HG02571 (cell line): ENCODE data around the gene PKNOX1.
"Not testable (repeated sequence)": the region's sequence is repeated elsewhere in the genome, so short reads cannot be mapped to it uniquely, and the experiment has no call there.

Experiments
- ATAC-seq: cut with Tn5 transposase; IDR thresholded peaks from one replicate; pipeline ENCODE4 v1.9.1; 2021; ENCODE audit warnings: mild to moderate bottlenecking, moderate library complexity; ENCODE audit not compliant: unreplicated experiment

Gene PKNOX1

GRCh38 chr21:43016728-43017127, 42.4 kb downstream of the PKNOX1 start:
- ATAC-seq = no peak

DNA sequence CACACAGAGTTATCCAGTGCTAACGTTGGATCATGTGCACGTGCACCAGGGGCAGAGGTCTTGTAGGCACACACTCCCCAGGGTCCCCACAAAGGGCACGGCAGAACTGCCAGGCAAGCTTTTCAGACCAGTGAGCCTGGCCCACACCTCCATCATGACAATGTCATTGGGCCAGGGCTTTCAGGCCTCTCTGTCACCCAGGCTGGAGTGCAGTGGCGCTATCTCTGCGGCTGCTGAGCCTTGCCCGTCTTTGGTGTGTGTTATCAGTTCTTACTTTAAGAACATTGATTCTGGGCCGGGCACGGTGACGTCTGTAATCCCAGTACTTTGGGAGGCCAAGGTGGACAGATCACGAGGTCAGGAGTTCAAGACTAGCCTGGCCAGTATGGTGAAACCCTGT, 44.2 kb downstream of the PKNOX1 start:
- ATAC-seq = no peak

GRCh38 chr21:43020177-43020576, 45.8 kb downstream of the PKNOX1 start:
- ATAC-seq = no peak

DNA sequence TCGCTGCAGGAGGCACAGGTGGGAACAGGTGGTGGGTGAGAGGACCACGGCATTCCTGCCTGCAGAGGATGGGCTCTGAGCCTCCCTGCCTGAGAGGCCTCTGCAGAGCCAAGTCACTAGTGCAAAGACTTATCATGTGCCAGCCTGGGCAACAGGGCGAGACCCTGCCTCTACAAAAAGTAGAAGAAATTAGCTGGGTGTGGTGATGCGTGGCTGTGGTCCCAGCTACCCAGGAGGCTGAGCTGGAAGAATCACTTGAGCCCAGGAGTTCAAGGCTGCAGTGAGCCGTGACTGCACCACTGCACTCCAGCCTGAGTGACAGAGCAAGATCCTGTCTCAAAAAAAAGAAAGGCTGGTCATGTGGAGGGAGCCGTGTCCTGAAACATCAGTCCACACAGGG, 46.4 kb downstream of the PKNOX1 start:
- ATAC-seq = no peak

- ATAC-seq = no peak
These were observed 46.8 kb downstream of the PKNOX1 start for GRCh38 chr21:43021191-43021590.

- ATAC-seq = no peak
These were observed 47.6 kb downstream of the PKNOX1 start for GRCh38 chr21:43021756-43022600.

DNA sequence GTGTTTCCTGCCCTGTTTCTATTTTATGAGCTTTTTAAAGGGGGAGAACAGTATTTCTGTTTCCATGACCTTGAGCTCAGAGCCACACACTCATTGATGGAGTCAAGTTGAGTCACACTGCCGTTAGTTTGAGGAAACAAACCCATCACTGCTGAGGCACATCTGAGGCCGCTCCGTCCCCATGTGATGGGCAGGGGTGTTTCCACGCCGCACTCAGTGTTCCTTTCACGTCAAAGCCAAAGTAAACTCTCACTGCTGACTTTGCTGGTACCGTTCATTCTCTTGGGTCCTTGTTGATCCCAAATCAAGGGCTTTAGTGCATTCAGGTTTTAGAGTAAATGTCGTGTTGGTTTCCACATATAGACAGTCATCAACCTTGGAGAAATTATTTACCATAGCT, 48.8 kb downstream of the PKNOX1 start:
- ATAC-seq = no peak

DNA sequence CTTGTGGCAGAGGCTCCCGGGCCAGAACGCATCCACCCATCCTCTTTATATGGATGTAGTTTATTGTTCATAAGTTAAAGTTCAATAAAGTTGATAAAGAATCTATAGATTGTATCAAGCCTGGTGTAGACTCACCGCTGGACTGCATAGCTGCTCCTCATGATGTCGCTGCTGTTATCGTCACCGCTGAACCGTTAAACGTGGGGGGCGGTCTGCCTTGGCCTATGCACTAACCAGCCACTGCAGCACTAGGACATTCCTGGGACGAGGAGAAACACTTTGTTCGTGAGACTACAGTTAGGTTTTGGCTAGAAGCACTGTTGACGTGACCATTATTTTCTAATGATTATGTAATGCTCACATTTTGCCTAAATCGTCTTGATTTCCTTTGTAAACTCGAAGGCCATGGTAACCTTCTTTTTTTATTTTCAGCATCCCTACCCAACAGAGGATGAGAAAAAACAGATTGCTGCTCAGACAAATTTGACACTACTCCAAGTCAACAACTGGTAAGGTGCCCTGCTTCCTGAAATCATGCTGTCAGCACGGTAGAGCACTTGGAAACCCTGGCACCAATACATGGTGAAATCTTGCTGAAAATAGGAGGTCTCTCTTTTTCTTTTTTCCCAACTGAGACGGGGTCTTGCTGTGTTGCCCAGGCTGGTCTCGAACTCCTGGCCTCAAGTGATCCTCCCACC, 50.2 kb downstream of the PKNOX1 start:
- ATAC-seq = no peak

DNA sequence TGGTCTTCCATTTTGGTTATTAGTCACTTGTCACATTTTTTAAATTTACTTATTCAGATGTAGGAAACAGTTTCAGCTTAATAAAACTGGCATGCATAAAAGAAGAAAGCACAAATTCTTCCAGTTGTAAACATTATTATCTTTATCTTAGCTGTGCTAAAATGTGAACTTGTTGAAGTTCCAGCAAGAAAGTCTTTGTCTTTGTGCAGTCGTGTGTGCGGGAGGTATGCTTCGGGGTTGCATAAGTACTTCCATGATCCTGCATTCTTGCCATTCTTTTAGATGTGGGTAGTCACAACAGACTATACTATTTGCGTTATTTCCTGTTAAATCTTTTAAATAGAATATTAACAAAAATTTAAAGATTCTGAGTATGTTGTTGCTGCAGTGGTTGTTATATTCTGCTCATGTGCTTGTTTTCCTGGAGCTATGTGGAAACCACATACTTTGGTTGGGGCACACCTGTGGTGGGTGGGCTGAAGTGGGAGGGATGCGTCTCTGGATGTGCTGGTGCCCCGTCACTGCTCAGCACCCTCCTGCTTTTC, 51.3 kb downstream of the PKNOX1 start:
- ATAC-seq = no peak

DNA sequence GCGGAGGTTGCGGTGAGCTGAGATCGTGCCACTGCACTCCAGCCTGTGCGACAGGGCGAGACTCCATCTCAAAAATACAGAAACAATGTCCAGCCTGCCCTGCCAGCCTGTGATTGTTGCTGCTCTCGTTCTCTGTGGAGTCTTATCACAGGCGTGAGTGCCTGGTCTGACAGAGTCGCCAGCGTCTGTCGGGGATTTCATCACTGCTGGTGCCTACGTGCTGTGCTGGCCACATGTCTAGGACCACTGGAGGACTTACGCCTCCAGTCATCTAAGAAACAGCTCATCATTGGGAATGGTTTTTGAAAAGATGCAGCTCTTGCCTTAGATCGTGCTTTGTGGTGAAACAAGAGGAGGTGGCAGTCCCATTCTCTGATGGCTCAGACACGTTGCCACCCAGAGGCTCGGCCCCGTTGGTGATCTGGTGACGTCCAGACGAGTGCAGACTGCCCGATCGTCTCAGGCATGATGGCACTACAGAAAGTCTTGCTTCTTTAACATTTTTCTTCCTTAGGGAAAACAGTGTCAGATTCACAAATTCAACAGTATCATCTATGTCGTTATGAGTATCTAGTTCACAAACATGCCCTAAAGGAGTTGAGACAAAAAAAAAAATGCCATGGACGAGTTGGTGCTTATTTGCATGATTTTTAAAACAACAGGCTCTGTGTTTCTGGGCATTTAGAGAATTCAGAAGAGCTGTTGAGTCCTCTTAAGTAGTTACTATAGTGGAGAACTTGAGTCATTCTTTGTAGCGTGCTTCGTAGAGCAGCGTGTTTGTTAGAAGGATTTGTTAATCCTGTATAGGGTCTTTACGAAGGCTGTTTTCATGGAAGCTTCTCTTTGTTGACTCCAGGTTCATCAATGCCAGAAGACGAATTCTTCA, 53.7 kb downstream of the PKNOX1 start:
- ATAC-seq = no peak

DNA sequence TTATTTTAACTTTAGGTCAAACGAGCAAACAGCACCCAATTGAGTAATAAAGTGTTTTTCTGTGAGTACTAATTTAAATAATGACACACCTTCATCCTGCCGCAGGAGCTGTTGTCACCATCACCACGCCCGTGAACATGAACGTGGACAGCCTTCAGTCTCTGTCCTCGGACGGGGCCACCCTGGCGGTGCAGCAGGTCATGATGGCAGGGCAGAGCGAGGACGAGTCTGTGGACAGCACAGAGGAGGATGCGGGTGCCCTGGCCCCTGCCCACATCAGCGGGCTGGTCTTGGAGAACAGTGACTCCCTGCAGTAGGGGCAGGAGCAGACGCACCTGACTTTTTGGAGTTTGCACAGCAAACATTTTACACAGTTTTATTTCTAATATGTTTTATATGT, 55.4 kb downstream of the PKNOX1 start:
- ATAC-seq = no peak

DNA sequence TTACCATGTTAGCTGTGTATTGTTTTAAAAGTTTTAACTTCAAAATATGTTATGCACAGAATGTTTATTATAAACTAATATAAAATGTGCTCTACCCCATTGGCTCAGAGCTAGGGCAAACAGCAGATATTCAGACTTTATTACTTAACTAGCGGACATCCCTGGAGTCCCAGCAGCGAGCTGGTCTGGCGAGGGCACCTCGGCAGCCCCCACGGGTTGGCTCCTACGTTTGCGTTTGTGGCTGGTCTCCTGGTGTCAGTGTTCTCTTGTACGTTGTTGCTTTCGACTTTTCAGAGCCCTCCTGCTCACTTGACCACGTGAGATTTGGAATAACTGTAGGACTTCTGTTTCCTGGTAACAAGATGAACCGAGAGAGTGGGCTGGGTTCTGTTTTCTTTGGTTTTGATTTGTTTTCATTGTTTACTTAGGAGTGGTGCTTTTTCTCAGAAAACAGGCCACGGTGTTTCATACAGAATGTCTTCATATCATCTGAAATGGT, 56.8 kb downstream of the PKNOX1 start:
- no peak for ATAC-seq

DNA sequence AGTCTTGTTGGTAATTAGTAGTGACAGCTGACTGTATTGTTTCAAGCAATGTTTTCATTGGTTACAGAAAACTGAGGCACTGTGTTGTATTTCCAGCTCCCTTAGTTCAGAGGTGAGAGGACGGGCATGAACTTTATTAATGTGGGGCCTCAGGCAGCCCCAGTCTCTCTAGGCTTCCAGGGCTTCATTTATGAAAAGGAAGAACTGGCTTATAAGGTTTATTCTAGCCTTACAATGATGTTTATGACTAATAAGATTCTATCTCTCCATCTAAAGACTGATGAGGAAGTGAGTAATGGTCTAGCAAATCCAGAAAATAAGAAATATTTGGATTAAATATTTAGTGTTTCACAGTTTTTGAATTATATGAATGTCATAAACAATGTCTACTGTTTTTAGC, 59.7 kb downstream of the PKNOX1 start:
- ATAC-seq = no peak

DNA sequence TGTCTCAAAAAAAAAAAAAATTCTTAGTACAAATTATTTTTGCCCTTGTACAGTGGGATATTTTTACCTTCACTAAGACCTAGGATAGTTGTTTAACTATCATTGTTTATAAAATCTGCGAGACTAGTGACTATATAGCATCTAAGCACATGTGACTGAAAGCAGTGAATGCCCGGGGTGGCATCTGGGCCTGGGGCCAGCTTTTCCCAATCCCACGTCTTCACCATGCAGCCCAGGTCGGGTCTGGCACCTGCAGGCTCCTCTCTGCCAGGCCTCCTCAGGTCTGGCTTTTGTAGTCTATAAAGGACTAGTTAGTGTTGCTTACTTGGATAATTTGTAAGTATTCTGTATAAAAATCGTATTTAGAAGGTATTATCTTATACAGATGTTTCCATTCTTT, 60.5 kb downstream of the PKNOX1 start:
- ATAC-seq = no peak

GRCh38 chr21:43036889-43037288, 62.5 kb downstream of the PKNOX1 start:
- not testable (repeated sequence) for ATAC-seq

- ATAC-seq = not testable (repeated sequence)
These were observed 63.7 kb downstream of the PKNOX1 start for GRCh38 chr21:43037918-43038658.

- ATAC-seq = not testable (repeated sequence)
These were observed 64.3 kb downstream of the PKNOX1 start for GRCh38 chr21:43038659-43039044.

DNA sequence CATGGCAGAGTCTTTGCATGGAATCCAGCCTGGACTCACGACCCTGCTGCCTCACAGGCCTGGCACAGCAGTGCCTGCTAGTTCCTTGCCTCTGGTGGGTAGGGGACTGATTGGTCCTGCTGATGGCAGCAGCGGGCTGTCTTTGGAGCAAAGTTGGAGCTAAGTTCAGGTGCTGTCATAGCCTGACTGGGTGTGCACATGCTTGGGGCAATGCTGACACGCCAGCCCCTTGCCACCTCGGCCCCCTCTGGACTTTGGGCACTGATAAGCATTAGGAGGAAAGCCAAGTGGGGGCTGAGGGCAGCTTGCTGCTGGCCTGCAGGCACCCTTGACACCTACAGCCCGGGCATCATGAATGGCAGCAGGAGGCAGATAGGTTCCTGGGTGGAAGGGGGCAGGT, 67.8 kb downstream of the PKNOX1 start:
- not testable (repeated sequence) for ATAC-seq

GRCh38 chr21:43043291-43043690, 68.9 kb downstream of the PKNOX1 start:
- not testable (repeated sequence) for ATAC-seq

DNA sequence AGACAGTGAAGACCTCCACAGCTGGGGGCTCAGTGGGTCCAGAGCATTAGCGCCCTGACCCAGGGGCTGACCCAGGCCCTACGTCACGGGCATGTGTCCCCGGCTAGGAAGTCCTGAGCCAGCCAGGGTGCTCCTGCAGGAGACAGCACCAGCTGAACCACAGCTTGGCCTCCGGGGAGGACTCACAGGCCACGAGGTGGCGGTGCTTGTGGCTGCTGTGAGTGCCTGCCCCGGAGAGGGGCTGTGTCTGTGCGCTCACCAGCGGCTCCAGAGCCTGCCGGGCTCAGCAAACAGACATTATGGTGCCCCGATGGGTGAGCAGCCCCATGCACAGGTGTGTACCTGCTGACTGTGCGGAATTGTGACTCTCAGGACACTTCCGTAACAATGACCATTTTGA, 70.2 kb downstream of the PKNOX1 start:
- ATAC-seq = not testable (repeated sequence)
